Hepatocyte (in vitro differentiated cells): ENCODE data around the gene FBRSL1.

Source experiments
- CTCF ChIP-seq: fragments of 200-600 bp; sonication (generic); IDR thresholded peaks from 2 replicates; pipeline ENCODE4 v1.5.1; 2016; ENCODE audit warnings: antibody characterized with exemption, mild to moderate bottlenecking; ENCODE audit not compliant: poor library complexity
- EZH2phosphoT487 ChIP-seq: fragments of 200-600 bp; sonication (generic); IDR thresholded peaks from one replicate; pipeline ENCODE4 v1.6.1; 2018; ENCODE audit warnings: antibody characterized with exemption, mild to moderate bottlenecking, low read depth, moderate library complexity; ENCODE audit not compliant: unreplicated experiment, severe bottlenecking

- TF ChIP-seq EZH2phosphoT487 (no peak), CTCF (no peak)
These were observed 1.2 kb downstream of the FBRSL1 start for GRCh38 chr12:132491138-132491663.
